GM12878 (cell line): Measurements from ENCODE around the gene CRYGS.

Source experiments
- CBX3 ChIP-seq: fragments of 200-600 bp; sonication (generic); IDR thresholded peaks from 2 replicates; pipeline ENCODE4 v1.6.1; 2016; ENCODE audit warnings: low read depth, borderline replicate concordance
- CUX1 ChIP-seq: IDR thresholded peaks from 2 replicates; pipeline ENCODE4 v1.6.1; 2012; ENCODE audit warnings: improper control_type of control experiment, low read depth, low read length; ENCODE audit not compliant: insufficient replicate concordance
- EZH2 ChIP-seq: IDR thresholded peaks from 2 replicates; pipeline ENCODE4 v1.6.1; 2012; ENCODE audit warnings: low read depth, mild to moderate bottlenecking, control low read depth, inconsistent platforms, low read length, borderline replicate concordance; ENCODE audit not compliant: control insufficient read depth
- HCFC1 ChIP-seq: fragments of 150-350 bp; IDR thresholded peaks from 2 replicates; pipeline ENCODE4 v1.6.1; 2014; ENCODE audit warnings: low read length
- TF ChIP-seq, protein P1 (sequence below), 3 experiments: IDR thresholded peaks in 2 of 3; conservative IDR thresholded peaks in 1 of 3; 2 replicates each; pipeline ENCODE4 v1.5.1; 2011; ENCODE audit warnings: low read depth in 3 of 3, low read length in 3 of 3, mild to moderate bottlenecking in 3 of 3, control low read depth in 2 of 3, moderate library complexity in 2 of 3, inconsistent platforms in 1 of 3, mixed read lengths in 1 of 3; ENCODE audit not compliant: control insufficient read depth in 2 of 3, insufficient read depth in 1 of 3; ENCODE audit errors: extremely low read depth in 1 of 3
- TF ChIP-seq, protein P2 (sequence below): fragments of 450-650 bp; IDR thresholded peaks from 2 replicates; pipeline ENCODE4 v1.6.1; 2018; ENCODE audit warnings: borderline replicate concordance, mild to moderate bottlenecking; ENCODE audit not compliant: partially characterized antibody

GRCh38 chr3:186569779-186570095 is 25.6 kb upstream of the CRYGS start:
- TF ChIP-seq, protein P1, sequence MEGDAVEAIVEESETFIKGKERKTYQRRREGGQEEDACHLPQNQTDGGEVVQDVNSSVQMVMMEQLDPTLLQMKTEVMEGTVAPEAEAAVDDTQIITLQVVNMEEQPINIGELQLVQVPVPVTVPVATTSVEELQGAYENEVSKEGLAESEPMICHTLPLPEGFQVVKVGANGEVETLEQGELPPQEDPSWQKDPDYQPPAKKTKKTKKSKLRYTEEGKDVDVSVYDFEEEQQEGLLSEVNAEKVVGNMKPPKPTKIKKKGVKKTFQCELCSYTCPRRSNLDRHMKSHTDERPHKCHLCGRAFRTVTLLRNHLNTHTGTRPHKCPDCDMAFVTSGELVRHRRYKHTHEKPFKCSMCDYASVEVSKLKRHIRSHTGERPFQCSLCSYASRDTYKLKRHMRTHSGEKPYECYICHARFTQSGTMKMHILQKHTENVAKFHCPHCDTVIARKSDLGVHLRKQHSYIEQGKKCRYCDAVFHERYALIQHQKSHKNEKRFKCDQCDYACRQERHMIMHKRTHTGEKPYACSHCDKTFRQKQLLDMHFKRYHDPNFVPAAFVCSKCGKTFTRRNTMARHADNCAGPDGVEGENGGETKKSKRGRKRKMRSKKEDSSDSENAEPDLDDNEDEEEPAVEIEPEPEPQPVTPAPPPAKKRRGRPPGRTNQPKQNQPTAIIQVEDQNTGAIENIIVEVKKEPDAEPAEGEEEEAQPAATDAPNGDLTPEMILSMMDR (IDR thresholded peaks at IDR 0.05 in 2 of 3, conservative IDR thresholded peaks at IDR 0.05 in 1 of 3; ENCODE audit: control insufficient read depth in 2 of 3, extremely low read depth in 1 of 3, insufficient read depth in 1 of 3, low read depth in 3 of 3, low read length in 3 of 3) = no peak
- TF ChIP-seq, protein P2, sequence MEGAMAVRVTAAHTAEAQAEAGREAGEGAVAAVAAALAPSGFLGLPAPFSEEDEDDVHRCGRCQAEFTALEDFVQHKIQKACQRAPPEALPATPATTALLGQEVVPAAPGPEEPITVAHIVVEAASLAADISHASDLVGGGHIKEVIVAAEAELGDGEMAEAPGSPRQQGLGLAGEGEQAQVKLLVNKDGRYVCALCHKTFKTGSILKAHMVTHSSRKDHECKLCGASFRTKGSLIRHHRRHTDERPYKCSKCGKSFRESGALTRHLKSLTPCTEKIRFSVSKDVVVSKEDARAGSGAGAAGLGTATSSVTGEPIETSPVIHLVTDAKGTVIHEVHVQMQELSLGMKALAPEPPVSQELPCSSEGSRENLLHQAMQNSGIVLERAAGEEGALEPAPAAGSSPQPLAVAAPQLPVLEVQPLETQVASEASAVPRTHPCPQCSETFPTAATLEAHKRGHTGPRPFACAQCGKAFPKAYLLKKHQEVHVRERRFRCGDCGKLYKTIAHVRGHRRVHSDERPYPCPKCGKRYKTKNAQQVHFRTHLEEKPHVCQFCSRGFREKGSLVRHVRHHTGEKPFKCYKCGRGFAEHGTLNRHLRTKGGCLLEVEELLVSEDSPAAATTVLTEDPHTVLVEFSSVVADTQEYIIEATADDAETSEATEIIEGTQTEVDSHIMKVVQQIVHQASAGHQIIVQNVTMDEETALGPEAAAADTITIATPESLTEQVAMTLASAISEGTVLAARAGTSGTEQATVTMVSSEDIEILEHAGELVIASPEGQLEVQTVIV = no peak
- TF ChIP-seq CBX3 = no peak
- TF ChIP-seq EZH2 = no peak
- TF ChIP-seq HCFC1 = no peak
- no peak for TF ChIP-seq CUX1
